Stimulated activated CD8-positive, alpha-beta memory T cell treated with anti-CD3 and anti-CD28 coated beads, Interleukin-15, amount 100 ng/mL, for 48 hours (primary cell): ENCODE data around the gene RPS6KA2.

Source experiments
- DNase-seq, 2 donors: peaks; one replicate each; pipeline ENCODE4 v3.0.0-alpha.2; 2020; ENCODE audit warnings: low read depth in 2 of 2

RPS6KA2 gene

DNA sequence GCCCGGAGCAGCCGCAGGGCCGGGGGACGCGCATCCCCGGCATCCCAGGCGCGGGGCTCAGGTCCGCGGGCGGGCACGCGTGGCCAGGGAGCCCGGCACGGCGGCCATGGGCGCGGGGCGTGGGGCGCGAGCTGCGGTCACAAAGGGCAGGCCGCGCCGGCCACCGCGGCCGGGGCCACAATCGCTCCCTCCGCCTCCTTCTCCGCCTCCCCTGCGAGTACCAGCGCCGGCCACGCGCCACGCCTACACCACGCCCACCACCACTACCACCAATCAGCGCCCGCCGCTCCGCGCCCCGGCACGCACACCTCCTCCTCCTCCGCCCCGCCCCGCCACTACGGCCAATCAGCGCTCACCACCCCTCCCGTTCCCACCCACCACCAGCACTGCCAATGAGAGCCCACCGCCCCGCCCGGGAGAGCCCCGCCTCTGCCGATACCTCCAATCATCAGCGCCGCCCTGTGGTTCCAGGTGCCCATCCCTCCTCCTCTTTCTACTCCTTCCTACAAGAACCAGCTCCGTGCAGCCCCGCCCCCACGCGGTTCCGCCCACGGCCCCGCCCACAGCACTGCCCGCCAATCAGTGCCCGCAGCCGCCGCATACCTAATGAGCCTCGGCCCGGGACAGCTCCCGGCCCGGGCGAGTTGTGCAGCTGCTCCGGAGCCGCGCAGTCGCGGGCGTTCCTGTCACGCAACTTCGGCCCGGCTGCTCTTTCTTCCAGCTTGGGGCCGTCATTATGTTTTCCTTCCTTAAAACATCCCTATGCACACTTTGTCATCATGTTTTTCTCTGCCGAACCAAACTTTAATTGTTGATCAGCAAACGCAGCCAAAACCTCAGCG, at the start of gene RPS6KA2:
Gene RPS6KA2 (minus strand): TSS at position 219 of the 842 bp plus-strand sequence. CDS start 232 bp downstream, outside the sequence.
- peak; percentile 99 to 100 for DNase-seq

DNA sequence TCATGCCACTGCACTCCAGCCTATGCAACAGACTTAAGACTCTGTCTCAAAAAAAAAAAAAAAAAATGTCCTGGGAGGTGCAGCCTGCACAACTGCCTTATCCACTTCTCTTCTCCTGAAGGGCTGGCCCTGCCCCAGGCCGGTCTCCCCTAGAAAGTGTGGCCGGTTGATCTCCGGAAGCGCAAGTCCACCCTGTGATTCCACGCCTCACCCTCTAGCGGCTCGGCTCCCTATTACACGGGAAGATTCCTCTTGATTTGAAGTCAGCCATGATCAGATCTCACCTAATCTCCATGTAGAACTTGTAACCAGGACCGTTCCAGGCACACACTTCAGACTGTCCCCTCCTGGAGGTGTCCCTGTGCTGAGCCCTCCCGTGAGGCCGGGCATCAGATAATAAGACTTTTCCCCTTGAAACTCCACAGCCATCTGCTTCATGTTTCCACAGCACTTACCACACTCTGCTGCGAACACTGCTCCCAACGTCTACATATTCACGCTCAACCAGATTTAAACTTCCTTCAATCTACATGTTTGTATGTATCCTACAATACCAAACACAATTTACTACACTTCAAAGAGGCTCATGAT, 49.3 kb upstream of the RPS6KA2 start:
- no peak for DNase-seq

DNA sequence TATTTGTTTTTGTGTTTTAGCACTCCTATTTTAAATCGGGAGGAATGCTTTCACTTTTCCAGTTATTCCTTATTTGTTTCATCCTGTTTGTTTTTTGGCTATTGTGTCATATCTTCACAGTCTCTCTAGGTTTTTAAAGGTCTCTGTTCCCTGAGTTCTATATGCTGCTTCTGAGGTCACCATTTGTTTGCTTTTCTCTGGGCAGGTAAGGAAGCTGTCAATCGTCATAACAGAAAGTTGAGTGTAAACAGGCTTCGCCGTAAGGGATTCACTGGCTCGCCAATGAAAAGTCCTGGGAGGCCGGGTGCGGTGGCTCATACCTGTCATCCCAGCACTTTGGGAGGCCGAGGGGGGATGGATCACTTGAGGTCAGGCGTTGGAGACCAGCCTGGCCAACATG, 48.7 kb upstream of the RPS6KA2 start:
- DNase-seq, result no peak

DNA sequence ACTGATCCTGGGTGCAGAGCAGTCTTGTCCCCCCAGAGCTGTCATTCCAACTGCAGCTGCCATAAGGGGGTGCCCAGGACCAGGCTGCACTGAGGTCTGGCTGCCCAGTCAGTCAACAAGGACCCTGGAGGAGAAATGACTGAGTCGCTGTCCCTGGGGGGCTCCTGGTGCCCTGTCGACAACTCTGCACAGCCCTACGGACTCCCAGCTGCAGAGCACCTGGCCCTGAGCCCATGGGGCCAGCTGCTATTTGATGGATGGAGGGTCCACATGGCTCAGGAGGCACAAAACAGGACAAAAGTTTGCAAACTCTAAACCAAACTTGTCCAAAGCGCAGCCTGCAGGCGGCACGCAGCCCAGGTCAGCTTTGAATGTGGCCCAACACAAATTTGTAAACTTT, 46.3 kb upstream of the RPS6KA2 start:
- DNase-seq, result no peak

DNA sequence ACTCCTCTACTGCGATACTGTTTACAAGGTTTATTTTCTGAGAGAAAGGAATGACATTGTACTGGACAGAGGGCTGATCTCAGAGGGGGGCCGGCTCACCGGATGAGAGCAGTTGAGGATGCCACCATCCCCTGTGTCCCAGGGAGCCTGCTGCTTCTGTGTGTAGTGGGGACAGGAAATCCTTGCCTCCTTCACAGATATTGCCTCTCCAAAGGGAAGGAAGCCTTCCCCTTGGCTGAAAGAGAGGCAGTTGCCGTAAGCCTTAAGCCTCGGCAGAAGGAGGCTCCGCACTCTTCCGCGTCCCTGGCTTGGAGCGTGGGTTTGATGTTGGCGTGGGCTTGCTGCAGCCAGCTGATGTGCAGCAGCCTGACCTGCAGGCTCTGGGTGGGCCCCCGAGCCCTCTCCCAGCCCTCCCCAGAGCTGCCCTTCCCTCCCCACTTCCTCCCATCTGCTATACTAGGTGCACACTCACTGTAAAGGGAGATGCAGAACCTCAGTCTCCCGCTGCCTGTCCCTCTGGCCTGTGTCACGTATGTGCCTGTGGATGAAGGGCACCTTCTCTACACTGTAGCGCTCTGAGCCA, 45.7 kb upstream of the RPS6KA2 start:
- no peak for DNase-seq

DNA sequence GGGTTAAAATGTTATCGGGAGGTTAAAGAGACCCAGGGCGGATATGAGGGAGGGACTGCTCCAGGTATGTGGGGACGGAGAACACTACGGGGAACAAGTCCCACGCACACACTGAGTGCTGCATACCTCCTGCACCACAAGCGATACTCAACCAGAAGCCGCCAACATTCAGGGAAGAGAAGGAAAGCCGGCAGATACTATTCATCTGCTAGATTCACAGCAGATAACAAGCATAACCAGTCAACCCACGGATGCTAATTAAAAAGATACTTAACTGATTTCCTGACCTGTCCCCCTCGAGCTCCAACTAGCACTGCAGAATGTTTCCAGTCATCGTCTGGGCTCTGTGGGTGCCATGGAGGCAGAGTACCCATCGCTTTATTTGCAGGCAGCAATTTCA, 45.1 kb upstream of the RPS6KA2 start:
- no peak for DNase-seq

DNA sequence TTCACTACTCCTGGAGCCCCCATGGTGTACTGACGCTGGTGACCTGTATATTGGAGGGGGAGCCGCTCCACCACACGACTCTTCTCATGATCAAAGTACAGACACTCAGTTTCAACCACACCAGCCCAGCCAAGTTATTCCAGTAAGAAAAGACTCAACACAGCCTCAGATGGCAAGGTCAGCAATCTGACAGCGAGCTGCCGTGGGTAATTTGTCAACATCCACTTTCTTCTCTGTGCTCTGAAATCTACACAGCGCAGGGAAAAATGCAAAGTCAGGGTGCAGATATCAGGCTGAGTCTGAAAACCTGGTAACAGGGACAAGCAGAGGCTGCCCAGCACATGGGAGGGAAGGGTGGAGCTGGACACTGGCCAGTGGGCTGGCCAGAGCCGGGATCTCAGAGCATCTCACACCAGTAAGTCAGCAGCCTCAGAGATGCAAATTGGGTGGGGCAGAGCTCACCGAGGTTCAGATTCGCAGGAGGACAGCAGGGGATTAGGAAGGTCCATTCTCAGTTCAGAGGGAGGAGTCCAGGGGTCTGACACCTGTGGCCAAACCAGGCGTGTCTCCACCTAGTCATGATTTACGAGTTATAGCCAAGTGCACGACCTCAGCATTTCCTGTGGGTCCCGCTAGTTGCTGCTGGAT, 44.5 kb upstream of the RPS6KA2 start:
- no peak for DNase-seq

DNA sequence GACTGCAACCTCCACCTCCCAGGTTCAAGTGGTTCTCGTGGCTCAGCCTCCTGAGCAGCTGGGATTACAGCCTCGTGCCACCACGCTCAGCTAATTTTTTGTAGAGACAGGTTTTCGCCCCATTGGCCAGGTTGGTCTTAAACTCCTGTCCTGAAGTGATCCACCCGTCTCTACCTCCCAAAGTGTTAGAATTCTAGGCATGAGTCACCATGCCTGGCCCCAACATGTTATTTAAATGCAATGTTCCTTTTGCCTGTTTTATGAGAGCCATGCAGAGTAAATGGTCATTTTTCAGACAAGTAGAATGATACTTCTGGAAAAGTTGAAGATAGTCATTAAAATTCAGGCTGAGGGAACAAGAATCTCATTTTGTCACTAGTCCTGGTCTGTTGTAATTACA, 43.8 kb upstream of the RPS6KA2 start:
- DNase-seq, result no peak

DNA sequence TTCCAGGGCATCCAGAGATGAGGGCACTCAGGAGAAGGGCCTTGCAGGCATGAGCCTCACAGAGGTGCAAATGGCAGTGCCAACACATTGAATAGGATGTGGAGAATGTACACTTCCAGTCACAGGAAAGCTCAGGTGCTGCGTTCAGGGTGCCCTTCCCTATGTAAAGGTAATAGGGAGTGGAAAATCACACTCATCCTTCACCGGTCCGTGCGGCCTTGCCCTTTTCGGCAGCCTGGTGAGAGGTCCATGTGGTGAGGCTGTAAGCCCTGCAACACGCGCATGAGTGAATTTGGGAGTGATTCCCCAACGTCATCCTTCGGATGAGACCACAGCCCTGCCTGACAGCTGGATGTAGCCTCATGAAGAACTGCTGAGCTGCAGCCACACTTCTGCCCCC, 43.0 kb upstream of the RPS6KA2 start:
- DNase-seq, result no peak

DNA sequence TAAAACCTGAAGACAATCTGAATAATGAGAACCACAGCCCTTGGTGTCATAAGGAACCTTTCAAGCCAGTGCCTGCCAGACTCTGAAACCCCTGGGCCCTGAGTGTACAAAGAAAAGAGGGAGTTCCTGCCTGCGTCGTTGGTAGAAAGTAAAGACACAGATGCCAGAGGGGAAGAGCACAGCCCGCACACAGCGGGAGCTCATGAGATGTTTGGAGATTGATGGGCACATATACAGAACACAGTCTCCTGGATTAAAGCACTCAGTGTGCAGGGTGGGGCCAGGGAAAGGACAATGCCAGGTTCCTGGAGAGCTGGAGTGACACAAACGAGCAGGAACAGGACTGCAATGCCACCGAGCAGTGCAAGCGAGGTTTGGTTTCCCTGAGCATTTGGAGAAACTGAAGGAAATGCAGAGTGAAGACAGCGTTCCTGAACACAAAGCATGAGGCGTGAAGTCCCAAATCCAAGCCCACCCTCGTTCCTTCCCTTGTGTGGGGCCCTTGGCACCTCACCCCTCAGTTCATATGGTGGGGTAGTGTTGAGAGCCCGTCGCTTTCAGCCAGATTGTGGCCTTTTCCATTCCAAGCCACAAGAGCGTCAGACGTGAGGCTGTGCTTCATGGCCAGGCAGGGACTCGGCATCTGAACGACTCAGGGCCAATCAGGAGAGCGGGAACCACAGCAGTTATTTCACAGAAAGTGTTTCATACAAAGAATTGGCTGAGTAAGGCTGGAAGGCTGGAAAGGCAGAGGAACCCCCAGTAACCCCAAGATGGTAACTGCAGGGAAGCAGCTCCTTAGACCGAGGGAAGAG, 41.0 kb upstream of the RPS6KA2 start:
- no peak for DNase-seq

DNA sequence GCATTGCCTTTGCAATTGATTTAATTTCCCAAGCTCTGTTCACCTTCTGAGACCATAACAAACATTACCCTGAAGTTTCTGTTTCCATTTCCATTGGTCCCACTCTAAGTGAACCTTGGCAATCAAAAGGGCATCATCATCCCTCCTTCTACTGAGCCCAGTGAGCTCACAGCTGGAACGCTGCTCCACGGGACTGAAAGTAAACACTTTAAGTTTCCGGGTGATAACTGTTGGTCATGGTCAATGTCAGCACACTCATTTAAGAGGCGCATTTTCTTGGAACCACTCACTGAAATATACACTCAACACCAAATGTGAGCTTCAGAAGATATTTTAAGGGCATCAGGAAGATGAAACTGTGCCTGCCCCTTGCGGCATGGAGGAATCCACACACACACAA, 37.1 kb upstream of the RPS6KA2 start:
- DNase-seq, result no peak

DNA sequence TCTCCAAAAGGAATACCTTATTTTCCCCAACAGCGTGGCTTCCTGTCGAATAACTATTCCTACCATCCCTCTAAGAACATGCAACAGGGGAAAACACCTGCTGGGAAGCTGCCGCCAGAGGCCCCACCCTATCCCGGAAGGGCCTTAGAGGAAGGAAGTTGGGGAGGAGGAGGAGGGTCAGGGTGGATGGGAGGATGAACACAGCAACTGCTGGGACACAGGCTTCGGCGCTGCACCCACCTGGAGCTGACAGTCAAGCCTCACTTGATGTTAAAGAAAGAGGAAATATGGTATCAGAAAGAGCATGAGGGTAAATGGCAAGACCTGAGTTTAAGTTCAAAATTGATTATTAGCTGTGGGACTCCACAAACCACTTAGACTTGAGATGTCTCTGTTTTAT, 36.5 kb upstream of the RPS6KA2 start:
- no peak for DNase-seq

DNA sequence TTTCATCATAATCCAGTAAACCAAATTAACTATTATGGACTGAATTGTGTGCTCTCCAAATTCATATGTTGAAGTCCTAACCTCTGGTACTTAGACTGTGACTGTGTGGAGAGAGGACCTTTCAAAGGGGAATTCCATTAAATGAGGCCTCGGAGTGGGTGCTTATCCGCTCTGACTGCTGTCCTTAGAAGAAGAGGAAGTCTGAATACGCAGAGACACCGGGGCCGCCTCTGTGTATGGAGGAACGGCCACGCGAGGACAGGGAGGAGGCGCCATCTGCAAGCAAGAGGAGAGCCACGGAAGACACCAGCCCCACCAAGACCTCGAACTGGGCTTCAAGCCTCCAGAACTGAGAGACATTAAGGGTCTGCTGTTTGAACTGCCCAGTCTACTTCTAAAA, 35.6 kb upstream of the RPS6KA2 start:
- DNase-seq, result no peak

DNA sequence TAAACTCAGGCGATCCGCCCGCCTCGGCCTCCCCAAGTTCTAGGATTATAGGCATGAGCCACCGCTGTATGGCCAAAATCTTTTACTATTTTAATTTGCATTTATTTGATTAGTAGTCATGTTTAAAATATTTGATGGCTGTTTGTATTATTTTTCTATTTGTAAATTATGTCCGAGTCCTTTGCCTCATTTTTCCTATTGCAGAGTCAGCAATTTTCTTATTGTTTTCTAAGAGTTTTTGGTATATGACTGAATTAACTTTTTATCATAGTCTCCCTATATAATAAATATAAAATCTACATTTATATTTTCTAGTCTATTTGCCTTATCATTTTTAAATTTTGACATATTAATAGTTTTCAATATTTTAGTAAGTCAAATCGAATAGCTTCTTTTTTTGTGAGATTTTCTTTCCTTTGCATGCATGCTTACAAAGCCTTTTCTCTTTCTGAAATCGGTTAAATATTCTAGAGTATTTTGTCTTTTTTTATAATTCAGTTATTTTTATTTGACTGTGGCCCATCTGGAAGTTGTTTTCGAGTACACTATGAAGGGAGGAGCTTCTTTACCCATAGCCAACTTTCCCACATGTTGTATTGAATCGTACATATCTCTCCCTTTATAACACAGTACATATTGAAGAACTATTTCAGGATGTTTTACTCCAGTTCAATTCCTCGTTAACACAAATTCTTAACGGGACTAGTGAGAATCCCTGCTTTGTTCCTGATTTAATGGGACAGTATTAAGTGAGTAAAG, 34.5 kb upstream of the RPS6KA2 start:
- DNase-seq, result no peak

DNA sequence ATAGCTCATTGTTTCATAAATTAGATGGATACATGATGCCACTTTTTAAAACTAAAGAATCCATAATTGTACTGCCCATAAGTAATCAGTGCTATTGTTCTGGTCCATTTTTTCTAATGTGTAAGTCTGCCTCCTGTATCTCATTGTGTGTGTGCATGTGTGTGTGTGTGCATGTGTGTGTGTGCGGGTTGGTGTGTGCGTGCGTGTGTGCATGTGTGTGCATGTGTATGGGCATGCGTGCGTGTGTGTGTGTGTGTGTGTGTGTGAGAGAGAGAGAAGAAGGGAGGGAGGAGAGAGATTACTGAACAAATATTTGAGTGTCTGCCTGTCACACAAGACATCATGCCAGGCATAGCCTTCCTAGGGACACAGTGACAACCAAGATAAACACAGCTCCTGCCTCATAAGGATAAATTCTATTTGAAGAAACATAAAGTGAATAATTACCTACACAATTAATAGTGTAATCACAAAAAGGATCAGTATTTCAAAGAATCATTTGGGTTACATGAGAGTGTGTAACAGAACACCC, 33.2 kb upstream of the RPS6KA2 start:
- no peak for DNase-seq

DNA sequence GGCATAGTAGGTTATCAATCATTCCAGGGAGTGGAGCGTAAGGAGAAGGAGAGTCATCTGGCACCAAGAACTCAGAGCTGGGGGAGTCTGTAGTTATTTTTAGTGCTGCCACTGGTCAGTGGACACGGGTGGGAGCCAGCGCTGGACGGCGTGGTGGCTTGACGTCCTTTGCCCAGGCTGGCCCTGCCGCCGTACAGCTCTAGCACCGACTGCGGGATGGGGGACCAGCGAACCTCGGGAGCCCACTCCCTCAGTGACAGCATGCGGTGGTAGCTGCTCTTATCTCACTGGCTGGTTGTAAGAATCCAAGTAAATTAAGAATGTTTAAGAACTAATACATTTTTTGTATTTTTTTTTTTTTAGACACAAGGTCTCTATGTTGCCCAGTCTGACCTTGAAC, 32.5 kb upstream of the RPS6KA2 start:
- DNase-seq, result no peak

DNA sequence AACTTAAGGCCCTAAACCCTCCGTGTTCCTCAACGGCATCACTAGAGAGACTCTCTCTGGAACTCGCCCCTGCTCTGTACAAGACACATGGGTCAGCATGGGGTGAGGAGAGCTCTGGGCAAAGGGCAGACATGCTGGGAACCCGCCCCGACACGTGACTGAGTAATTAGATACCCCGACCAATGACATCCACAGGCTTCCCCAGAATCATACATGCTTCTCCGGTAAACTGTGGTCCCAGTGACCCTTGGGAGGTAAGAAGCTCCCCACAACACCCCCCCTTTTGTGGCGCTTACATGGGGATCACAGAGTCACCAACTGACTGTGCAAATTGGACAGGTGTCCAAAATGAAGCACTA, 31.7 kb upstream of the RPS6KA2 start:
- DNase-seq, result no peak

DNA sequence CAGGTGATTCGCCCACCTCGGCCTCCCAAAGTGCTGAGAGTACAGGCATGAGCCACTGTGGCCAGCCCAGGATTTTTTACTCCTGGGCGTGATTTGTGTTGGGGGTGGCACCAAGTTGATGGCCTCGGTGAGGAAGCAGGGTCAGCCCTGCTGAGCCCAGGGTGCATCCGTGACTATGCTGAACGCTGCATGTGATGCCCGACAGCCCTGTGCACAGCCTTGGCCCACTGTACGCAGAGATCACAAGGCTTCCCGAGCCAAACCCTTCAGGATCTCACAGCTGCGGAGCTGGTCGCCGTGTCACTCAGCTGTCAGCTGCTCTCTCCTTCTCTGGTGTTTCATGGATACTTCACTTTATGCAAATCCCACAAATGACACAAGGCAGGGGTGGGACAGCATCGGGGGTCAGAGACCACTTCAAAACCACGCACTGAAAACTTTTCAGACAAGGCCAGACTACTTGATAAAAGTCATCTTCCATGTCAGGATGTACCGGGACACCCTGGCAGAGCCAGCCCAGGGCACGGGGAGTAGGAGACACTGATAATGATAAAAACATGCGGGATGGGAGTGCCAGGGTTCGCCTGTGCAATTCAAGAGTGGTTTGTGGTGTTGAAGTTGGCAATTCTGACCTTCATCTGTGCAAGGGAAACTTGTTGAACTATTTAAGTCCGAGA, 31.2 kb upstream of the RPS6KA2 start:
- no peak for DNase-seq

DNA sequence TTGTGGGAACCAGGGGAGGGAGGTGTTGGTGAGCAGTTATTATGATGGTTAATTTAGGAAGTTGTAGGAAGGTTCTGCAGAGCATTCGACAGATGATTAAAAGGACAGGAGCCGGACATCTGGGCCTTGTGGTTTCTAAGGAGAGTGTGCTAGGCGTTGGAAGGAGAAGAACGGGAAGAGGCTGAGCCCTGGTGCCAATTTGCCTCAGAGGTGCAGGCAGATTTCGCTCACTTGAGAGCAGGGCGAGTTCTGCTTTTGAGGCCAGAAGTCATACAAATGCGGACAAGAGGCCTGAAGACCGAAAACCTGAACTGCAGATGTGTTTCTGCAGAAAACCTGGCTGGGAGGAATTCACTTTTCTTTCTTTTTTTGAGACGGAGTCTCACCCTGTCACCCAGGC, 30.5 kb upstream of the RPS6KA2 start:
- no peak for DNase-seq
